Keratinocyte (primary cell): ENCODE results near the gene NT5C.

Experiments
- CTCF ChIP-seq, 3 experiments: IDR thresholded peaks in 1 of 3; conservative IDR thresholded peaks in 1 of 3; optimal IDR thresholded peaks in 1 of 3; 2 replicates in 2 of 3; 3 replicates in 1 of 3; pipeline versions ENCODE3 to v1.5.1; 2011; ENCODE audit warnings: low read length in 3 of 3, mild to moderate bottlenecking in 3 of 3, moderate library complexity in 2 of 3, control low read depth in 1 of 3, inconsistent platforms in 1 of 3; ENCODE audit not compliant: insufficient read depth in 2 of 3; ENCODE audit errors: extremely low read depth in 1 of 3
- EZH2 ChIP-seq: IDR thresholded peaks from one replicate; pipeline ENCODE4 v1.6.1; 2012; ENCODE audit warnings: inconsistent platforms, mild to moderate bottlenecking, low read length, moderate library complexity

DNA sequence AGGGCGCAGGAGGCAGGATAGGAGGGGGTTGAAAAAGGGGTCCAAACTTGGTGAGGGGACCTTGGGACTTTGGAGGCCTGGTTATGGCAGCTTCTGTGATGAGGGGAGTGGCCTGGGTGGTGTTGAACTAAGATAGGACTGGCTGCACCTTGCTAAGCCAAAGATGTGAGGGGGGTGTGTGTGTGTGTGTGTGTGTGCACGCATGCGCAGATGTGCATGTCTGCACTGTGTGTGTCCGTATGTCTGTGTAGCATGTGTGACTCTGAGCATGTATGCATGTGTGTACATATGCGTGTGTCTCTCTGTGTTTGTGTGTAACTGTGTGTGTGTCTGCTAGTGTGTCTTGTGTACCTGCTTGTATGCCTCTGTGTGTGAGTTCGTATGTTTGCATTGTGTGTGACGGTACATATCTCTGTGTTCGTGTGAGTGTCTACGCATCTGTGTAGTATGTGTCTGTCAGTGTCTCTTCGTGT lies 39.7 kb downstream of the NT5C start:
- TF ChIP-seq CTCF (optimal IDR thresholded peaks at IDR 0.05 in 1 of 3, IDR thresholded peaks at IDR 0.05 in 1 of 3, conservative IDR thresholded peaks at IDR 0.05 in 1 of 3; ENCODE audit: extremely low read depth in 1 of 3, insufficient read depth in 2 of 3, low read length in 3 of 3) (no peak), EZH2 (no peak)
